Nephron progenitor cell (in vitro differentiated cells): ENCODE measurements around the gene TEAD3.

Source experiments
- DNase-seq: peaks from one replicate; pipeline ENCODE4 v3.0.0; 2021
- H3K27ac Mint-ChIP-seq: 2 replicates; pipeline ENCODE4 v1.8.0; 2021; ENCODE audit warnings: mild to moderate bottlenecking, moderate library complexity, mixed read lengths
- H3K27me3 Mint-ChIP-seq: 2 replicates; pipeline ENCODE4 v1.8.0; 2021; ENCODE audit warnings: mild to moderate bottlenecking, low read depth, mixed read lengths; ENCODE audit not compliant: poor library complexity
- H3K36me3 Mint-ChIP-seq: 2 replicates; pipeline ENCODE4 v1.8.0; 2021; ENCODE audit warnings: low read depth, mixed read lengths
- H3K4me1 Mint-ChIP-seq: 2 replicates; pipeline ENCODE4 v1.8.0; 2021; ENCODE audit warnings: mixed read lengths
- H3K4me3 Mint-ChIP-seq: 2 replicates; pipeline ENCODE4 v1.8.0; 2021; ENCODE audit warnings: mild to moderate bottlenecking, moderate library complexity, mixed read lengths
- H3K9me3 Mint-ChIP-seq: 2 replicates; pipeline ENCODE4 v1.8.0; 2021; ENCODE audit warnings: mild to moderate bottlenecking, moderate library complexity, mixed read lengths
- CTCF ChIP-seq: fragments of 200-600 bp; sonication (generic); IDR thresholded peaks from 2 replicates; pipeline ENCODE4 v1.5.0; 2021; ENCODE audit warnings: antibody characterized with exemption

The TEAD3 gene

GRCh38 chr6:35473075-35473849, 23.6 kb downstream of the TEAD3 start:
- Mint-ChIP-seq H3K27me3 (peaks cover 3% of the 10 kb centered on the region), H3K4me1 (peaks cover 47% of the 10 kb centered on the region), H3K36me3 (peaks cover 57% of the 10 kb centered on the region), H3K9me3 (no peaks in the 10 kb centered on the region), H3K27ac (peak overlapping the region; percentile 97), H3K4me3 (no peak overlapping the region)
- no peak for DNase-seq
- no peak for TF ChIP-seq CTCF

- Mint-ChIP-seq H3K36me3 (peaks cover 50% of the 10 kb centered on the region), H3K4me1 (peaks cover 47% of the 10 kb centered on the region), H3K9me3 (no peaks in the 10 kb centered on the region), H3K27me3 (peaks cover 11% of the 10 kb centered on the region), H3K27ac (peak overlapping the region; percentile 100), H3K4me3 (no peak overlapping the region)
- DNase-seq, result no peak
- no peak for TF ChIP-seq CTCF
These were observed 25.0 kb downstream of the TEAD3 start for GRCh38 chr6:35471836-35472345.

GRCh38 chr6:35470663-35471120, 26.2 kb downstream of the TEAD3 start:
- TF ChIP-seq CTCF, result no peak
- H3K9me3 Mint-ChIP-seq, result no peaks in the 10 kb centered on the region
- peaks cover 11% of the 10 kb centered on the region for H3K27me3 Mint-ChIP-seq
- peak overlapping the region; percentile 100 for H3K27ac Mint-ChIP-seq
- H3K4me3 Mint-ChIP-seq, result peak overlapping the region; percentile 95
- DNase-seq, result no peak
- peaks cover 44% of the 10 kb centered on the region for H3K4me1 Mint-ChIP-seq
- H3K36me3 Mint-ChIP-seq, result peaks cover 52% of the 10 kb centered on the region

GRCh38 chr6:35469751-35470662, 26.9 kb downstream of the TEAD3 start:
- TF ChIP-seq CTCF, result no peak
- H3K27me3 Mint-ChIP-seq, result peaks cover 11% of the 10 kb centered on the region
- peak overlapping the region; percentile 100 for H3K27ac Mint-ChIP-seq
- peaks cover 56% of the 10 kb centered on the region for H3K36me3 Mint-ChIP-seq
- peak overlapping the region; percentile 95 for H3K4me3 Mint-ChIP-seq
- no peak for DNase-seq
- H3K4me1 Mint-ChIP-seq, result peaks cover 42% of the 10 kb centered on the region
- H3K9me3 Mint-ChIP-seq, result no peaks in the 10 kb centered on the region

GRCh38 chr6:35468980-35469750, 27.7 kb downstream of the TEAD3 start:
- Mint-ChIP-seq H3K27ac (peak overlapping the region; percentile 100), H3K27me3 (peaks cover 11% of the 10 kb centered on the region), H3K9me3 (no peaks in the 10 kb centered on the region), H3K36me3 (peaks cover 60% of the 10 kb centered on the region), H3K4me3 (peak overlapping the region; percentile 95), H3K4me1 (peaks cover 42% of the 10 kb centered on the region)
- no peak for DNase-seq
- no peak for TF ChIP-seq CTCF
